GM19372 (cell line): ENCODE measurements around the gene APH1B.

Experiments used
- ATAC-seq: cut with Tn5 transposase; IDR thresholded peaks from one replicate; pipeline ENCODE4 v1.9.1; 2021; ENCODE audit warnings: mild to moderate bottlenecking, low read depth, moderate library complexity; ENCODE audit not compliant: unreplicated experiment

APH1B gene

GRCh38 chr15:63349156-63349555, 71.8 kb downstream of the APH1B start:
- no peak for ATAC-seq

- ATAC-seq, result no peak
These were observed 72.2 kb downstream of the APH1B start for GRCh38 chr15:63349621-63350020.

- ATAC-seq, result no peak
These were observed 72.8 kb downstream of the APH1B start for GRCh38 chr15:63350178-63350621.

- no peak for ATAC-seq
These were observed 73.8 kb downstream of the APH1B start for GRCh38 chr15:63351170-63351569.

- no peak for ATAC-seq
These were observed 75.4 kb downstream of the APH1B start for GRCh38 chr15:63352808-63353207.

- no peak for ATAC-seq
These were observed 75.9 kb downstream of the APH1B start for GRCh38 chr15:63353261-63353660.

- ATAC-seq, result no peak
These were observed 76.5 kb downstream of the APH1B start for GRCh38 chr15:63353887-63354286.

- ATAC-seq, result no peak
These were observed 77.6 kb downstream of the APH1B start for GRCh38 chr15:63354821-63355650.

- no peak for ATAC-seq
These were observed 79.7 kb downstream of the APH1B start for GRCh38 chr15:63357061-63357460.

- no peak for ATAC-seq
These were observed 80.3 kb downstream of the APH1B start for GRCh38 chr15:63357731-63358130.

GRCh38 chr15:63358241-63359029, 81.0 kb downstream of the APH1B start:
- no peak for ATAC-seq
